ENCODE measurements around the gene POU1F1.
"Not testable (repeated sequence)": the region's sequence is repeated elsewhere in the genome, so short reads cannot be mapped to it uniquely, and the experiment has no call there.

Gene POU1F1

GRCh38 chr3:87311309-87311708 lies 34.9 kb upstream of the POU1F1 start:
- no peak for TF ChIP-seq CTCF (IDR thresholded peaks at IDR 0.05; ENCODE audit: low read depth, low read length)
- DNase-seq (ENCODE audit: low read depth, low spot score), result peak; percentile 15
- no peak overlapping the region for H3K4me3 ChIP-seq (ENCODE audit: low read depth, low read length)
- in situ Hi-C loops (cut with HindIII; ENCODE audit: low sequenced_read_pairs), result no loop called here

- H3K4me3 ChIP-seq (ENCODE audit: low read depth, low read length), result no peak overlapping the region
- in situ Hi-C loops (cut with HindIII; ENCODE audit: low sequenced_read_pairs), result no loop called here
- no peak for DNase-seq (ENCODE audit: low read depth, low spot score)
- TF ChIP-seq CTCF (IDR thresholded peaks at IDR 0.05; ENCODE audit: low read depth, low read length), result no peak
Measured at GRCh38 chr3:87309601-87310000, 33.2 kb upstream of the POU1F1 start.

- peak; percentile 22 for TF ChIP-seq CTCF (IDR thresholded peaks at IDR 0.05; ENCODE audit: low read depth, low read length)
- H3K4me3 ChIP-seq (ENCODE audit: low read depth, low read length), result no peak overlapping the region
- DNase-seq (ENCODE audit: low read depth, low spot score), result no peak
- in situ Hi-C loops (cut with HindIII; ENCODE audit: low sequenced_read_pairs), result no loop called here
Measured at GRCh38 chr3:87307805-87308204, 31.4 kb upstream of the POU1F1 start.

GRCh38 chr3:87305517-87305916 lies 29.1 kb upstream of the POU1F1 start:
- no peak overlapping the region for H3K4me3 ChIP-seq (ENCODE audit: low read depth, low read length)
- in situ Hi-C loops (cut with HindIII; ENCODE audit: low sequenced_read_pairs), result no loop called here
- no peak for DNase-seq (ENCODE audit: low read depth, low spot score)
- no peak for TF ChIP-seq CTCF (IDR thresholded peaks at IDR 0.05; ENCODE audit: low read depth, low read length)

GRCh38 chr3:87305031-87305430 lies 28.6 kb upstream of the POU1F1 start:
- DNase-seq (ENCODE audit: low read depth, low spot score); H3K4me3 ChIP-seq (ENCODE audit: low read depth, low read length); in situ Hi-C loops (cut with HindIII; ENCODE audit: low sequenced_read_pairs): not testable (repeated sequence)

- H3K4me3 ChIP-seq (ENCODE audit: low read depth, low read length), result no peak overlapping the region
- in situ Hi-C loops (cut with HindIII; ENCODE audit: low sequenced_read_pairs), result no loop called here
- peak; percentile 53 for TF ChIP-seq CTCF (IDR thresholded peaks at IDR 0.05; ENCODE audit: low read depth, low read length)
- DNase-seq (ENCODE audit: low read depth, low spot score), result peak; percentile 55
Measured at GRCh38 chr3:87298111-87298718, 21.8 kb upstream of the POU1F1 start.

- H3K4me3 ChIP-seq (ENCODE audit: low read depth, low read length), result no peak overlapping the region
- no peak for TF ChIP-seq CTCF (IDR thresholded peaks at IDR 0.05; ENCODE audit: low read depth, low read length)
- in situ Hi-C loops (cut with HindIII; ENCODE audit: low sequenced_read_pairs), result no loop called here
- no peak for DNase-seq (ENCODE audit: low read depth, low spot score)
Measured at GRCh38 chr3:87288446-87288845, 12.1 kb upstream of the POU1F1 start.
